Smooth muscle cell of the brain vasculature (primary cell): ENCODE data around the gene CCDC148.

ENCODE experiments used
- DNase-seq: peaks from one replicate; pipeline ENCODE4 v3.0.0-alpha.2; 2012; ENCODE audit warnings: low read depth, low spot score

CCDC148 gene

GRCh38 chr2:158432117-158432516, 24.4 kb downstream of the CCDC148 start:
- no peak for DNase-seq

GRCh38 chr2:158414538-158414937, 42.0 kb downstream of the CCDC148 start:
- no peak for DNase-seq

- DNase-seq, result no peak
These were observed 43.0 kb downstream of the CCDC148 start for GRCh38 chr2:158413581-158413980.

- no peak for DNase-seq
These were observed 44.3 kb downstream of the CCDC148 start for GRCh38 chr2:158412206-158412605.

- DNase-seq, result no peak
These were observed 44.8 kb downstream of the CCDC148 start for GRCh38 chr2:158411748-158412147.

GRCh38 chr2:158410132-158410531, 46.4 kb downstream of the CCDC148 start:
- no peak for DNase-seq

- no peak for DNase-seq
These were observed 49.5 kb downstream of the CCDC148 start for GRCh38 chr2:158407031-158407430.

GRCh38 chr2:158405341-158405740, 51.2 kb downstream of the CCDC148 start:
- no peak for DNase-seq

- no peak for DNase-seq
These were observed 53.3 kb downstream of the CCDC148 start for GRCh38 chr2:158403237-158403636.

GRCh38 chr2:158402665-158403064, 53.9 kb downstream of the CCDC148 start:
- no peak for DNase-seq

GRCh38 chr2:158395166-158395565, 61.4 kb downstream of the CCDC148 start:
- no peak for DNase-seq

GRCh38 chr2:158394453-158394852, 62.1 kb downstream of the CCDC148 start:
- DNase-seq, result no peak

GRCh38 chr2:158393886-158394285, 62.7 kb downstream of the CCDC148 start:
- no peak for DNase-seq

GRCh38 chr2:158392687-158393086, 63.9 kb downstream of the CCDC148 start:
- DNase-seq, result no peak

GRCh38 chr2:158391876-158392275, 64.7 kb downstream of the CCDC148 start:
- DNase-seq, result no peak

- no peak for DNase-seq
These were observed 65.2 kb downstream of the CCDC148 start for GRCh38 chr2:158391361-158391760.

GRCh38 chr2:158388159-158388558, 68.4 kb downstream of the CCDC148 start:
- DNase-seq, result no peak

GRCh38 chr2:158385646-158386045, 70.9 kb downstream of the CCDC148 start:
- no peak for DNase-seq

- no peak for DNase-seq
These were observed 74.6 kb downstream of the CCDC148 start for GRCh38 chr2:158381978-158382377.

GRCh38 chr2:158381205-158381604, 75.3 kb downstream of the CCDC148 start:
- DNase-seq, result no peak

GRCh38 chr2:158380746-158381145, 75.8 kb downstream of the CCDC148 start:
- DNase-seq, result no peak

GRCh38 chr2:158378926-158379325, 77.6 kb downstream of the CCDC148 start:
- no peak for DNase-seq

- DNase-seq, result no peak
These were observed 90.2 kb downstream of the CCDC148 start for GRCh38 chr2:158366342-158366741.

- no peak for DNase-seq
These were observed 96.7 kb downstream of the CCDC148 start for GRCh38 chr2:158359846-158360245.

- DNase-seq, result no peak
These were observed 98.9 kb downstream of the CCDC148 start for GRCh38 chr2:158357699-158358098.
